GM12873 (cell line): ENCODE data around the gene TMOD4.

Experiments
- CTCF ChIP-seq: IDR thresholded peaks from 2 replicates; pipeline ENCODE4 v1.5.1; 2012; ENCODE audit warnings: low read depth, mild to moderate bottlenecking, moderate library complexity, low read length, control low read depth; ENCODE audit not compliant: insufficient read depth; ENCODE audit errors: missing control alignments

The TMOD4 gene

DNA sequence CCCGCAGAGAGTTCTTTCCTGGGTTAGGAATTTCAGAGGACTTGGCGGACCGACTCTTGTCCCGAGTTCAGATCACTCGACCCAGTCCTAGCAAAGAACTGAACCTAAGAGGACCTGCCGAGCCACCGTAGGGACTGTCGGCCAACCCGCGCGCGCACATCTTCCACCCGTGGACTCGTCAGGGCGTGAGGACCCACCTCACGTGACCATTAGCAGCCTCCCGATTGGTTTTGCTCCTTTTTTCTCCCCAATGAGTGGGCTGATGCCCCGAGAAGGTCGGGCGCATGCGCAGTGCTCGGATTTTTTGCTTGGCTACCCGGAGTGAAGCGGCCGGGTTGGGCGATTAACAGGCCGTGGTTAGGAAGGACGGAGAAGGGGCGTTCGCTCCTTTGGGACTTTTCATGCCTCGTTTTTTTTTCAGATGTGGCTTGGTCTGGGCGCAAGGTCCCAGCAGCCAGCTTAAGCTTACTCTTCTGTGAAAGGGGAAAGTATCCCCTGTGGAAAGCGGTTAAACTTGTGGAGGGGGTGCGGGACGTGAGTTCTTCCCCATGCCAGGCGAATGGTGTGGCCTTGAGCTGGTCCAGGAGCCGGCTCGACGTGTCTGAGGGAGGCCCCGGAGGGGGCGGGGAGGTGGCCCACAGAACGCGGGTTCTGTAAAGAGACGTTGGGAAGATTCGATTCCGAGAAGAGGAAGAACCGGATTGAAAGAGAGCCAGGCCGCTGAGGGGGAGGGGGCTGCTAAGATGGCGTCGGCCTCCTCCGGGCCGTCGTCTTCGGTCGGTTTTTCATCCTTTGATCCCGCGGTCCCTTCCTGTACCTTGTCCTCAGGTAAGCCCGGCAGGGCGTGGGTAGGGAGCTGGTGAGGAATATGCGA lies 22.7 kb upstream of the TMOD4 start, which contains the start of gene PIP5K1A:
PIP5K1A (plus strand) TSS at position 299 of the 874 bp plus-strand sequence; CDS start at position 744, 445 bp downstream.
- no peak for TF ChIP-seq CTCF

DNA sequence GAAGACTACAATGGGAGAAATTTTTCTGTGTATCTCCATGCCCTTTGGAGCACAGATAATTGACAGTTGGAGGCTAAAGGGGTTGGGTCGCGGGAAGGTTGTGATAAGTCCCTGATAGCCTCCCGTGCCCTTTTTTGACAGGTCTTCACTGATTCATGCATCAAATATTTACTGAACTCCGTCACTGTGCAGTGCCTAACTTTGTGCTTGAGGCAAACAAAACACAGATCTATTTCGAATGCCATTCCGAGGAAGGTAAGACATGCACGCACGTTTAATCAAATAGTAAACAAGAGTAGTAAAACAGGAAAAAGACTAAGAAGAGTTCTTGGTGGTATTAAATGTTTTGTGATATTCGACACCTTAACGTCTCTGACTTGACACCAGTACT lies 22.1 kb upstream of the TMOD4 start:
- no peak for TF ChIP-seq CTCF

- TF ChIP-seq CTCF, result peak; percentile 46
Observed at GRCh38 chr1:151196292-151196800, 20.6 kb upstream of the TMOD4 start.

DNA sequence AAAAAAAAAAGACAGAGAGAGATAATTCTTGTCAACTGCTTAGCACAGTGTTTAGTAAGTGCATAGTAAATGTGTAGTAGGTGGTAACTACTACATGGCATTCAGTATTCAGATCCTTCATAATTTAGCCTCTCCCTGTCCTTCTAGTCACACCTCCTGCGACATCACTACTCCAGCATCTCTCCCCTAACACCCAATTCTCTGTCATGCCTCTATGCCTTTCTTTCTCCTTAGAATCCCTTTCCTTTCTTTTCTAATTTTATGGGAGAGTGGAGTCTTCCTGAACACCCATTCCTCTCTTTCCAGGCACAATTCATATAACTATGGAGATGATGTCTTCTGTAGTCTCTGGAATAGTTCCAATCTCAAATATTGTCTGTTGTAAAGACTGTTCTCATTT lies 18.1 kb upstream of the TMOD4 start:
- no peak for TF ChIP-seq CTCF

GRCh38 chr1:151193304-151193703 lies 17.5 kb upstream of the TMOD4 start:
- TF ChIP-seq CTCF, result no peak

DNA sequence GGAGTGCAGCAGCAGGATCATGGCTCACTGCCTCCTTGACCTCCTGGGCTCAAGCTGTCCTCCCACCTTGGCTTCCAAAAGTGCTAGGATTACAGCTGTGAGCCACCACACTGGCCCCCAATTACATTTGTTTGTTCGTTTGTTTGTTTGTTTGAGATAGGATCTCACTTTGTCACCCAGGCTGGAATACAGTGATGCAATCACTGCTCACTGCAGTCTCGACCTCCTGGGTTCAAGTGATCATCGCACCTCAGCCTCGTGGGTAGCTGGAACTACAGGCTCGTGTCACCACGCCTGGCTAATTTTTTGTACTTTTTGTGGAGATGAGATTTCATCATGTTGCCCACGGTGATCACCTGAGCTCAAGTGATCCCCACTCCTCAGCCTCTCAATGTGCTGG lies 16.3 kb upstream of the TMOD4 start:
- TF ChIP-seq CTCF, result no peak

DNA sequence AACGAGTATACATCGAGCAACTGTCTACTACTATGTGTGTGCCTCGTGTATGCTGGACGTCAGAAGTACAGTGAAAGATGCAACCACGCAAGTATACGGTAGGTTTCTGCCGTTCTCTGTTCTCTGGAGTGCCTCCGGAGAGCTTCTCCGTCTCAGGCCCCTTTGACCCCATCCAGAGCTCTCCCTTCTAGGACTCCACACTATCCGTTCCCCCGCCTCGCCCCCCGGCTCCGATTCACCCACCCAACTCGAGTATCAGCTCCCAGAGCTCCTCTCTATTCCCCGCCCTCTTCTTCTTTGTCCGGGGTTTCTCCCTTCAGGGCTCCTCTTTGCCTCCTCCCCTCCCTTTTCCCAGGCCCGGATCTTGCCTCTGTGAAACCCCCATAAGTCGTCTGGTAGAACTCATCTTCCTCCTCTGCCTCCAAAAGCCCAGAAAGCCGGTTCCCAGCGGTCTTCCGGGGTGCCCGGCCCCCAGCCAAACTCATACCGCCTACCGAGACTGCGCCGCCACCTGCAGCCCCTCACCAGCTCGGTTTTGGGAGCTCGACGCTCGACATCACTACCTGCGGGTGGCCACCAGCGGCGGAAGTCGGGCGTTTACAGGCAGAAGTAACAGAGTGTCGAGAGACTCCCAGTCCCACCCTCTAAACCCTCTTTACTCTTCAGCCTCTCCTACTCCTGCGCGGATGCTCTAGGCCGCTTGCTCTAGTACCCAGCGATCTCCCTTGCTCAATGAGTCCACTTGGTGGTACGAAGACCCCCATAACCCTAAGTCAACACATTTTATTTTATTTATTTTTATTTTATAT lies 14.1 kb upstream of the TMOD4 start, which contains the start of gene VPS72:
VPS72 (minus strand) TSS at position 561 of the 809 bp plus-strand sequence; CDS start at position 485, 76 bp downstream.
- TF ChIP-seq CTCF, result no peak
